GM10266 (cell line): Measurements from ENCODE around the gene CLRN1.

Experiments
- DNase-seq: peaks from one replicate; pipeline ENCODE4 v3.0.0; 2012; ENCODE audit errors: extremely low spot score
- CTCF ChIP-seq: IDR thresholded peaks from 2 replicates; pipeline ENCODE4 v1.5.1; 2012; ENCODE audit warnings: mild to moderate bottlenecking, low read depth; ENCODE audit not compliant: control insufficient read depth, insufficient read depth; ENCODE audit errors: missing control alignments

The CLRN1 gene

DNA sequence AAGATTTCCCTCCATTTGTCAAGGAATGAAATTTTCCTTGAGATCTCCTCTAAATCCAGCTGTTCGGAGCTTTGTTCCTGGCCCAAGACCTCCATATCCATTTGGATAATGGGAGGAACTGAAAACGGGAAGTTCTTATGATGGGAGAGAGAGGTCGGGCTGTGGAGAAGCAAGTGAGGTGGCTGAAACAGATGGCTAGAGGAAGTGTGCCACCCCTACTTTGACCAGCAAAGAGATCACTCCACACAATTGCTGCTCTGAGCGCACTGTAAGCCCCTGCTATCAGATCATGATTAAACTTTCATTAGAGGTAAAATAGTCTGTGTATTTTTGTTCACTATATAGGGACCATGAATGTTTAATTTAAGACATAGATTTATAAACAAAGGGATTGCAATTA, 67.2 kb downstream of the CLRN1 start, which contains the start of gene MINDY4B:
Gene MINDY4B, minus strand, starts transcription at position 101 of the 400 bp plus-strand sequence. Its CDS starts 0 bp downstream, at position 101.
- no peak for DNase-seq
- no peak for TF ChIP-seq CTCF

- DNase-seq = no peak
Measured at GRCh38 chr3:150902988-150903387, 69.5 kb downstream of the CLRN1 start.

GRCh38 chr3:150901793-150902192, 70.7 kb downstream of the CLRN1 start:
- no peak for TF ChIP-seq CTCF
- DNase-seq = no peak

More at GRCh38 chr3:150902988-150903387, 69.5 kb downstream of the CLRN1 start:
- TF ChIP-seq CTCF = no peak

- TF ChIP-seq CTCF = no peak
- DNase-seq = no peak
Measured at GRCh38 chr3:150899141-150899540, 73.4 kb downstream of the CLRN1 start.

- no peak for DNase-seq
- no peak for TF ChIP-seq CTCF
Measured at GRCh38 chr3:150898046-150898754, 74.3 kb downstream of the CLRN1 start.

GRCh38 chr3:150897592-150897991, 74.9 kb downstream of the CLRN1 start:
- no peak for DNase-seq
- TF ChIP-seq CTCF = no peak

DNA sequence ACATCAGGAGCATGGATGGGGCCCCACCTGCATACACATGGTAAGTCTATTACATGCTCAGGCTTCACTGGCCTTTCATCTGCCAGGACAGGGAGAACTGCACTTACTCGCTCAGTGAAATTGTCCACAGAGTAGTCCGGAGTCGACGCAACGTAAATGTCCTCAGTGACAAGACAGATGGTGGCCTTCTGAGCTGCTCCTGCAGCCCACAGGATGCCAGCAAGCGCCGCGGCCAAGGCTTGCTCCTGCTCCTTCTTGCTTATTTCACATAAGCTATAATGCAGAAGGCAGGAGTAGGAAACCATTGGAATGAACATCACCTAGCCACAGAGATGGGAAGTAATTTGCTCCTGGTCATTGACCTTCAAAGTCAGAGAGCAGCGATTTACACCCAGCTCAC, 81.7 kb downstream of the CLRN1 start:
- DNase-seq = no peak
- TF ChIP-seq CTCF = no peak
